Retinal pigment epithelial cell (primary cell): ENCODE results near the gene PHF2.

Experiments
- DNase-seq: peaks from one replicate; pipeline ENCODE4 v3.0.0-alpha.2; 2010; ENCODE audit warnings: low read depth
- H3K4me3 ChIP-seq: 2 replicates; pipeline ENCODE4 v1.5.1; 2011; ENCODE audit warnings: mild to moderate bottlenecking, low read length, control low read depth, moderate library complexity
- TF ChIP-seq, protein P1 (sequence below): conservative IDR thresholded peaks from 2 replicates; pipeline ENCODE4 v1.5.1; 2011; ENCODE audit warnings: low read depth, low read length, control low read depth, inconsistent platforms

The PHF2 gene

GRCh38 chr9:93624977-93625376 is 48.6 kb downstream of the PHF2 start:
- DNase-seq = no peak
- TF ChIP-seq, protein P1, sequence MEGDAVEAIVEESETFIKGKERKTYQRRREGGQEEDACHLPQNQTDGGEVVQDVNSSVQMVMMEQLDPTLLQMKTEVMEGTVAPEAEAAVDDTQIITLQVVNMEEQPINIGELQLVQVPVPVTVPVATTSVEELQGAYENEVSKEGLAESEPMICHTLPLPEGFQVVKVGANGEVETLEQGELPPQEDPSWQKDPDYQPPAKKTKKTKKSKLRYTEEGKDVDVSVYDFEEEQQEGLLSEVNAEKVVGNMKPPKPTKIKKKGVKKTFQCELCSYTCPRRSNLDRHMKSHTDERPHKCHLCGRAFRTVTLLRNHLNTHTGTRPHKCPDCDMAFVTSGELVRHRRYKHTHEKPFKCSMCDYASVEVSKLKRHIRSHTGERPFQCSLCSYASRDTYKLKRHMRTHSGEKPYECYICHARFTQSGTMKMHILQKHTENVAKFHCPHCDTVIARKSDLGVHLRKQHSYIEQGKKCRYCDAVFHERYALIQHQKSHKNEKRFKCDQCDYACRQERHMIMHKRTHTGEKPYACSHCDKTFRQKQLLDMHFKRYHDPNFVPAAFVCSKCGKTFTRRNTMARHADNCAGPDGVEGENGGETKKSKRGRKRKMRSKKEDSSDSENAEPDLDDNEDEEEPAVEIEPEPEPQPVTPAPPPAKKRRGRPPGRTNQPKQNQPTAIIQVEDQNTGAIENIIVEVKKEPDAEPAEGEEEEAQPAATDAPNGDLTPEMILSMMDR = no peak
- no peak overlapping the region for H3K4me3 ChIP-seq

DNA sequence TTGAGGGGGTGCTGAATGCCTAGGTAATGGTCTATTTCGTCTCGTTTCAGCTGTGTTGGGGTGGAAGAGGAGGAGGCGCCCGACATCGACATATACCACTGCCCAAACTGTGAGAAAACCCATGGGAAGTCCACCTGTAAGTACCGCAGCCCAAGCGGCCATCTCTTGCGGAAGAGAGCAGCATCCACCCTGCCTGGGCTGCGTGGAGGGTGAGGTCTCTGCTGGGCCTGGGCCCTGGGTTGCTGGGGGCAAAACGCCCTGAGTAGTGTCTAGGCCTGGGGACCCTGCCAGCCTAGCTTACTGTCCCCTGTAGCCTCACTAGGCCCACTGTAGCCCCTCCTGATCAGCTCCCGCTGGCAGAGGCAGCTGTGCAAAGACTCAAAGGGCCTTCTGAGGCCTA is 53.5 kb downstream of the PHF2 start:
- no peak overlapping the region for H3K4me3 ChIP-seq
- DNase-seq = no peak
- TF ChIP-seq, protein P1 = no peak

GRCh38 chr9:93630806-93631411 is 54.5 kb downstream of the PHF2 start:
- H3K4me3 ChIP-seq = no peak overlapping the region
- TF ChIP-seq, protein P1 = no peak
- DNase-seq = no peak

- no peak for DNase-seq
- TF ChIP-seq, protein P1 = no peak
Observed at GRCh38 chr9:93633492-93634221, 57.3 kb downstream of the PHF2 start.

DNA sequence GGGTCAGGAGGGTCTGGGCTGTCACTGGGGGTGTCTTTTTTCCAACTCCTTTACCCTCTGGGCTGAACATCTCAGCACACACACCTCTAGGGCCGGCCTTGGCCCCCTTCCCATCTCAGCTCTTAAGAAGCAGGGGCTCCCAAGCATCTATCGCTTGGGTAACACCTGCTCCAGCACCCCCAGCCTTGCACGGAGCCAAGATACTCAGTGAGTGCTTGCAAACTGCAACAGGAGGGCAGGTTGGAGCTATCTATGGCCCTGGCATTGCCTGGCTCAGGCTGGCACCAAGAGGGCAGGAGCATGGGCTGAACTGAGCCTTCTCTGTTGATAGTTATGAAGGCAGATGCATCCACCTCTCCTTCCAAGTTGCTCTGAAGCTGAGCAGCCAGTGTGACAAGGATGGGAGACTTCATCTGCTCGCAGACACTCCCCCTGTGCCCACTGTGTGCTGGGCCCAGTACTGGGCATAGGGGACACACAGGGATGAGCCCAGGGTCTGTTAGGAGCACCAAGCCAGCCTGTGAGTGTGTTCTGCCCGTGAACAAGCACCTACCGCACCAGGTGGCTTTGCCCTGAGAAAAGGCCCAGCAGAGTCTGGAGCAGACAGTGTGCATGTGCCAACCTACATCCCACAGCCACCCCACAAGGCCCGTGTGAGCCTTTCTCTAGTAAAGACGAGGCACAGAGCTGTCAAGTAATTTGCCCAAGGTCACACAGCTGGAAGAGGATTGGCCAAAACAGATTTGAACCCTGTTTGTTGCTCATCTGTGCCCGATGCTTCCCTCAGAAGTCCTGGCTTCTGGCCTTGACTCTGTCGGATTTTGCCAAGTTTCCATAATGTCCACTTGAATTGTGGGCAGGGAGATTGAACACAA is 58.2 kb downstream of the PHF2 start:
- H3K4me3 ChIP-seq = no peak overlapping the region
- TF ChIP-seq, protein P1 = no peak
- DNase-seq = no peak

More at GRCh38 chr9:93633492-93634221, 57.3 kb downstream of the PHF2 start:
- H3K4me3 ChIP-seq = no peak overlapping the region

DNA sequence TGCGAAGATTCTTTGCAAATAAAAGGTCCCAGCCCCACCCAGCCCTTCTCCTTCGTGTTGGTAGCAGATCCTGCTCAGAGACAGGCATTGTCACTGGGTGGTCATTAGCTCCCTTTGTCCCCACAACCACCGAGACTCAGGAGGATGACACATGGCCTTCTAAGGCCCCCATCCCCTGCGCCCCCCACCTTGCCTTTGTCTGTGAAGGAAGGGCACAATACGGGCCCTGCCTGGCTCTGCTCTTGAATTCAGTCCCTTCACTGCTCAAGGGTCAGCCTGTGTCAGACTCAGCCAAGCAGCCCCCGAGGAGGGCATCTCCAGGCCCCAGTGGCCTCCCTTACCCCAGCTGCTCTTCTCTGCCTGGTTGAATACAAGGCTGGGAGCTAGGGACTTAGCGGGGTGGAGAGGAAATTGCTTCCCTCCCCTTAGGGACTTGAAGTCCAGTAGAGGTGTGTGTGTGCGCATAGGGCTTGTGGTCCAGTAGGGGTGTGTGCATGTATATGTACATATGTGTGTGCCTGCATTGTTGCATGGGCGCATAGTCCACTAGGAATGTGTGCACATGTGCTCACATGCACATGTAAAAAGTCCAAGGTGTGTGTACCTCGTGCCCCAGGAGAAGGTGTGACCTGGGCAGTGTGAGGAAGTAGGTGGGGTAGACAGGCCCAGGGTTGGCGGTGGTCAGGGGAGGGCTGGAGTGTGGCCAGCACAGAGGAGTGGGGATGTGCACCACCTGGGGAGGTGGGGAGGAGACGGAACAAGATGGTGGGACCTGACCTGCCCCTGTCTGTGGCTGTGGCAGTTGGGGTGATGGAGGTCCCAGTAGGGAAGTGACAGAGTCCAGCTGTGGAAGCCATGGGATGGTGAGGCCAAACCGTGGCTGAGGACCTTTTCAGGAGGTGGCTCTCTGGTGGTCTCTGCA is 59.1 kb downstream of the PHF2 start:
- TF ChIP-seq, protein P1 = no peak

More for the DNA sequence above, 59.1 kb downstream of the PHF2 start:
- no peak overlapping the region for H3K4me3 ChIP-seq
- DNase-seq = no peak
